GM12878 (cell line): ENCODE results near the gene TRIM40. TPM values are rescaled to one million over a fixed set of nuclear protein-coding genes. Genes with fewer than 3 reads are reported as not detected.

Experiments used
- ATAC-seq: fragments of 200-7000 bp; cut with Tn5 transposase; 3 replicates; pipeline ENCODE4 v1.9.1; 2020; ENCODE audit warnings: mild to moderate bottlenecking, moderate library complexity
- BruUV-seq: library from RNA; stranded (reverse); fragments of 400-500 nt; replicated peaks from 2 replicates; lab custom pipeline; 2021; lab: Mats Ljungman, UMichigan
- CTCF ChIA-PET: fragments of 300-600 bp; sonication (Branson Sonifier 250); formaldehyde crosslinking; extraction: SDS; loops from one replicate; lab custom pipeline; 2021; ENCODE audit warnings: inconsistent platforms; lab: Yijun Ruan, JAX
- POLR2A ChIA-PET: fragments of 350-600 bp; formaldehyde crosslinking; extraction: SDS; loops from one replicate; lab custom pipeline; 2021; ENCODE audit warnings: inconsistent platforms; lab: Charles Lee
- RAD21 ChIA-PET: fragments of 300-600 bp; sonication (Branson Sonifier 250); formaldehyde crosslinking; loops from one replicate; lab custom pipeline; 2023; ENCODE audit warnings: antibody characterized with exemption; ENCODE audit not compliant: unreplicated experiment; lab: Charles Lee
- SMC1A ChIA-PET: fragments of 300-600 bp; sonication (Branson Sonifier 250); formaldehyde crosslinking; loops from one replicate; lab custom pipeline; 2023; ENCODE audit not compliant: unreplicated experiment, uncharacterized antibody; lab: Charles Lee
- DNase-seq: peaks from one replicate; pipeline ENCODE4 v3.0.0-alpha.2; 2011; ENCODE audit warnings: low read depth, low spot score
- FAIRE-seq: peaks from 3 replicates; lab custom pipeline; 2011; peaks lifted over from hg19 to GRCh38; lab: Jason Lieb, UNC
- H2AFZ ChIP-seq: 2 replicates; pipeline ENCODE4 v1.6.0; 2011; ENCODE audit warnings: low read depth, low read length, control low read depth; ENCODE audit not compliant: control insufficient read depth
- H3K27ac ChIP-seq: 2 replicates; pipeline ENCODE4 v1.5.1; 2011; ENCODE audit warnings: control low read depth; ENCODE audit not compliant: control insufficient read depth, insufficient read depth
- H3K27me3 ChIP-seq, 2 experiments: replicated peaks in 1 of 2; 2 replicates each; pipeline versions ENCODE4 v1.6.0 to v1.6.1; 2011; ENCODE audit warnings: low read length in 1 of 2; ENCODE audit not compliant: control insufficient read depth in 2 of 2, insufficient read depth in 2 of 2
- H3K36me3 ChIP-seq, 2 experiments: 2 replicates each; pipeline ENCODE4 v1.5.1; 2011; ENCODE audit warnings: low read length in 1 of 2; ENCODE audit not compliant: control insufficient read depth in 2 of 2, insufficient read depth in 2 of 2
- H3K4me1 ChIP-seq: 2 replicates; pipeline ENCODE4 v1.6.1; 2011; ENCODE audit warnings: mild to moderate bottlenecking, low read length, moderate library complexity, mixed read lengths; ENCODE audit not compliant: control insufficient read depth, insufficient read depth
- H3K4me2 ChIP-seq: 2 replicates; pipeline ENCODE4 v1.6.0; 2011; ENCODE audit warnings: control low read depth; ENCODE audit not compliant: control insufficient read depth, insufficient read depth
- H3K4me3 ChIP-seq: fragments of 200-600 bp; sonication (generic); 2 replicates; pipeline ENCODE4 v1.5.1; 2016
- H3K79me2 ChIP-seq: 2 replicates; pipeline ENCODE4 v1.6.0; 2011; ENCODE audit warnings: low read length; ENCODE audit not compliant: control insufficient read depth, insufficient read depth
- H3K9ac ChIP-seq: 2 replicates; pipeline ENCODE4 v1.8.0; 2011; ENCODE audit warnings: low read length, control low read depth, mixed read lengths; ENCODE audit not compliant: control insufficient read depth, insufficient read depth
- H3K9me3 ChIP-seq: replicated peaks from 3 replicates; pipeline ENCODE4 v1.5.1; 2011; ENCODE audit warnings: mild to moderate bottlenecking, low read length; ENCODE audit not compliant: control insufficient read depth, insufficient read depth
- H4K20me1 ChIP-seq: 2 replicates; pipeline ENCODE4 v1.6.0; 2011; ENCODE audit not compliant: control insufficient read depth, insufficient read depth
- BHLHE40 ChIP-seq, 2 experiments: fragments of 450-650 bp in 1 of 2; IDR thresholded peaks; 2 replicates each; pipeline ENCODE4 v1.6.1; 2011 to 2017; ENCODE audit warnings: low read depth in 2 of 2, borderline replicate concordance in 1 of 2, improper control_type of control experiment in 1 of 2, low read length in 1 of 2, mild to moderate bottlenecking in 1 of 2
- E4F1 ChIP-seq: fragments of 450-650 bp; IDR thresholded peaks from 2 replicates; pipeline ENCODE4 v1.6.1; 2018; ENCODE audit warnings: borderline replicate concordance, mild to moderate bottlenecking; ENCODE audit not compliant: partially characterized antibody
- HDGF ChIP-seq: fragments of 450-650 bp; IDR thresholded peaks from 2 replicates; pipeline ENCODE4 v1.6.1; 2016; ENCODE audit warnings: antibody characterized with exemption
- PML ChIP-seq: IDR thresholded peaks from 2 replicates; pipeline ENCODE4 v1.6.1; 2012; ENCODE audit warnings: low read length, inconsistent platforms
- POLR2AphosphoS5 ChIP-seq: IDR thresholded peaks from 2 replicates; pipeline ENCODE4 v1.6.1; 2011; ENCODE audit warnings: mild to moderate bottlenecking, low read length, inconsistent platforms
- ZNF384 ChIP-seq: IDR thresholded peaks from 2 replicates; pipeline ENCODE4 v1.6.1; 2012; ENCODE audit warnings: low read depth, mild to moderate bottlenecking, low read length, improper control_type of control experiment, borderline replicate concordance
- WGBS: methylation state at CpG from one replicate; pipeline ENCODE4 v1.1.6; 2016; ENCODE audit warnings: low lambda C conversion rate; ENCODE audit not compliant: insufficient replicate concordance, insufficient coverage; ENCODE audit errors: missing lambda C conversion rate; 5-methylcytosine and 5-hydroxymethylcytosine counted together
- in situ Hi-C: fragments of 300-500 bp; cut with MboI; formaldehyde crosslinking; loops from 9 replicates; pipeline ENCODE4 v1.14.3; 2018; ENCODE audit warnings: mixed read lengths
- intact Hi-C: fragments of 100-400 bp; cut with micrococcal nuclease; formaldehyde crosslinking; loops from one replicate; pipeline ENCODE4 v1.14.2; 2022; ENCODE audit not compliant: unreplicated experiment
- polyA plus RNA-seq, 11 experiments: library from polyadenylated mRNA; depleted of rRNA in 4 of 11; unstranded in 6 of 11; stranded (reverse) in 5 of 11; fragments of >200 nt; fragmentation: Nextera tagmentation in 4 of 11; fragmentation: Illumina TruSeq in 1 of 11; extraction: Ambion mirVana in 4 of 11; extraction: Trizol in 1 of 11; gene quantifications; 1 replicate in 1 of 11; 2 replicates in 10 of 11; pipeline versions ENCODE4 v1.2.1 to v1.2.3, GENCODE V29; 2011 to 2016; ENCODE audit warnings: inconsistent platforms in 2 of 11, missing spikeins in 2 of 11, low read depth in 1 of 11
- total RNA-seq, 4 experiments: library from RNA; depleted of rRNA in 3 of 4; stranded (reverse); fragments of >200 nt in 3 of 4; fragmentation: Illumina TruSeq in 1 of 4; extraction: Trizol in 1 of 4; gene quantifications; 2 replicates each; pipeline versions ENCODE4 v1.2.1 to v1.2.3, GENCODE V29; 2013 to 2021
- TF ChIP-seq, protein P1 (sequence below): fragments of 450-650 bp; IDR thresholded peaks from 2 replicates; pipeline ENCODE4 v1.6.1; 2016; ENCODE audit warnings: mild to moderate bottlenecking
- TF ChIP-seq, protein P2 (sequence below): IDR thresholded peaks from 2 replicates; pipeline ENCODE4 v1.6.1; 2012; ENCODE audit warnings: improper control_type of control experiment, low read depth, low read length; ENCODE audit not compliant: insufficient replicate concordance

TRIM40 gene
- total and polyA plus RNA-seq, 10 of the 15 experiments (the other 5 are each of a cell fraction or from before 2014, with no cell fraction given): not detected

DNA sequence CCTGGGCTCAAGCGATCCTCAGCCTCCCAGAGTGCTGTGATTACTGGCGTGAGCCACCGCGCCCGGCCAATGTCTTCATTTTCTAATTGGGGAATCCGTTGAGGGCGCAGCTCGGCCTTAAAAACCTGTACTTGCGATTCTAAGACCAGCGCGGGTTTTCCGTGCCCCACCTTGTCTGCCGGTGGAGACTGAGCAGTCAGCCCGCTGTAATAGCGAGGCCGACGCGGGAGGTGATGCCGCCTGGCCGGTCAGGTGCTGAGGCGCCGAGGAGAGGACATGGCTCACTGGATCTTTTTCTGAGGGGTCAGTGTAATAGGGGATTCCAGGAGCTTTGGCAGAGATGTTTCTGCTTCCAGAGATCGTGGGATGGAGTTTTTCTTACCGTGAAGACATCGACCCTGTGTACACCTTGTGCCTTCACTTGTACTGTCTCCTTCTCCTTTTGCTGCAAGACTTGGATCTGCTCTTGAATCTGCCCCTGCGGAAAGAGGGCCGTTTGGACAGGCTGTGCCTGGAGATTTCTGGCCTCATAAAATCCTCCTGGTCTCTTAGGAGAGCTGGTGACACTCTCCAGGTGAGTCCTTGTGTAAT, 24.6 kb upstream of the TRIM40 start:
- intact Hi-C loops (no loop called here), in situ Hi-C loops (no loop called here)
- no TSS peak for BruUV-seq
- Histone ChIP-seq H3K9ac (no peak overlapping the region), H4K20me1 (no peaks in the 10 kb centered on the region), H3K4me2 (no peak overlapping the region), H3K4me3 (no peak overlapping the region), H2AFZ (no peak overlapping the region), H3K36me3 (no peaks in the 10 kb centered on the region), H3K9me3 (no peaks in the 10 kb centered on the region), H3K27me3 (no peaks in the 10 kb centered on the region; a peak in 1 of 4 replicates), H3K27ac (no peak overlapping the region), H3K79me2 (no peaks in the 10 kb centered on the region), H3K4me1 (peaks cover 22% of the 10 kb centered on the region)
- POLR2A ChIA-PET: interaction anchor here (1.2 to 6.3 kb wide), 3 partner anchors 8 to 45 kb away, joined by 6 to 43 read pairs (median 8); partner anchors contain the start of gene PPP1R11
- DNase-seq: no peak
- TF ChIP-seq POLR2AphosphoS5: no peak
- TF ChIP-seq, protein P1, sequence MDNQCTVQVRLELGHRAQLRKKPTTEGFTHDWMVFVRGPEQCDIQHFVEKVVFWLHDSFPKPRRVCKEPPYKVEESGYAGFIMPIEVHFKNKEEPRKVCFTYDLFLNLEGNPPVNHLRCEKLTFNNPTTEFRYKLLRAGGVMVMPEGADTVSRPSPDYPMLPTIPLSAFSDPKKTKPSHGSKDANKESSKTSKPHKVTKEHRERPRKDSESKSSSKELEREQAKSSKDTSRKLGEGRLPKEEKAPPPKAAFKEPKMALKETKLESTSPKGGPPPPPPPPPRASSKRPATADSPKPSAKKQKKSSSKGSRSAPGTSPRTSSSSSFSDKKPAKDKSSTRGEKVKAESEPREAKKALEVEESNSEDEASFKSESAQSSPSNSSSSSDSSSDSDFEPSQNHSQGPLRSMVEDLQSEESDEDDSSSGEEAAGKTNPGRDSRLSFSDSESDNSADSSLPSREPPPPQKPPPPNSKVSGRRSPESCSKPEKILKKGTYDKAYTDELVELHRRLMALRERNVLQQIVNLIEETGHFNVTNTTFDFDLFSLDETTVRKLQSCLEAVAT: peak; percentile 57; the same call in 1 of the 2 replicates
- no peak for TF ChIP-seq ZNF384
- no peak for TF ChIP-seq PML
- TF ChIP-seq, protein P2, sequence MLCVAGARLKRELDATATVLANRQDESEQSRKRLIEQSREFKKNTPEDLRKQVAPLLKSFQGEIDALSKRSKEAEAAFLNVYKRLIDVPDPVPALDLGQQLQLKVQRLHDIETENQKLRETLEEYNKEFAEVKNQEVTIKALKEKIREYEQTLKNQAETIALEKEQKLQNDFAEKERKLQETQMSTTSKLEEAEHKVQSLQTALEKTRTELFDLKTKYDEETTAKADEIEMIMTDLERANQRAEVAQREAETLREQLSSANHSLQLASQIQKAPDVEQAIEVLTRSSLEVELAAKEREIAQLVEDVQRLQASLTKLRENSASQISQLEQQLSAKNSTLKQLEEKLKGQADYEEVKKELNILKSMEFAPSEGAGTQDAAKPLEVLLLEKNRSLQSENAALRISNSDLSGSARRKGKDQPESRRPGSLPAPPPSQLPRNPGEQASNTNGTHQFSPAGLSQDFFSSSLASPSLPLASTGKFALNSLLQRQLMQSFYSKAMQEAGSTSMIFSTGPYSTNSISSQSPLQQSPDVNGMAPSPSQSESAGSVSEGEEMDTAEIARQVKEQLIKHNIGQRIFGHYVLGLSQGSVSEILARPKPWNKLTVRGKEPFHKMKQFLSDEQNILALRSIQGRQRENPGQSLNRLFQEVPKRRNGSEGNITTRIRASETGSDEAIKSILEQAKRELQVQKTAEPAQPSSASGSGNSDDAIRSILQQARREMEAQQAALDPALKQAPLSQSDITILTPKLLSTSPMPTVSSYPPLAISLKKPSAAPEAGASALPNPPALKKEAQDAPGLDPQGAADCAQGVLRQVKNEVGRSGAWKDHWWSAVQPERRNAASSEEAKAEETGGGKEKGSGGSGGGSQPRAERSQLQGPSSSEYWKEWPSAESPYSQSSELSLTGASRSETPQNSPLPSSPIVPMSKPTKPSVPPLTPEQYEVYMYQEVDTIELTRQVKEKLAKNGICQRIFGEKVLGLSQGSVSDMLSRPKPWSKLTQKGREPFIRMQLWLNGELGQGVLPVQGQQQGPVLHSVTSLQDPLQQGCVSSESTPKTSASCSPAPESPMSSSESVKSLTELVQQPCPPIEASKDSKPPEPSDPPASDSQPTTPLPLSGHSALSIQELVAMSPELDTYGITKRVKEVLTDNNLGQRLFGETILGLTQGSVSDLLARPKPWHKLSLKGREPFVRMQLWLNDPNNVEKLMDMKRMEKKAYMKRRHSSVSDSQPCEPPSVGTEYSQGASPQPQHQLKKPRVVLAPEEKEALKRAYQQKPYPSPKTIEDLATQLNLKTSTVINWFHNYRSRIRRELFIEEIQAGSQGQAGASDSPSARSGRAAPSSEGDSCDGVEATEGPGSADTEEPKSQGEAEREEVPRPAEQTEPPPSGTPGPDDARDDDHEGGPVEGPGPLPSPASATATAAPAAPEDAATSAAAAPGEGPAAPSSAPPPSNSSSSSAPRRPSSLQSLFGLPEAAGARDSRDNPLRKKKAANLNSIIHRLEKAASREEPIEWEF: no peak
- 0 out of 2 replicates have a peak, but pooled peaks have one; percentile 18 for TF ChIP-seq HDGF
- no peak for TF ChIP-seq E4F1
- TF ChIP-seq BHLHE40 (IDR thresholded peaks at IDR 0.05; ENCODE audit: borderline replicate concordance in 1 of 2, low read depth in 2 of 2, low read length in 1 of 2): peak in 1 of 2 experiments; percentile 16; a peak in 1 of 4 replicates
- RAD21 ChIA-PET: interaction anchor here (0.7 to 3.7 kb wide), 9 partner anchors 8 to 844 kb away, joined by 3 to 43 read pairs (median 4); no protein-coding TSS in a partner anchor
- no peak for FAIRE-seq
- CTCF ChIA-PET: interaction anchor here (1.1 to 7.0 kb wide), 4 partner anchors 8 to 51 kb away, joined by 3 to 96 read pairs (median 69); partner anchors contain the start of gene POLR1H
- SMC1A ChIA-PET: interaction anchor here (0.8 to 16.6 kb wide), 5 partner anchors 7 to 56 kb away, joined by 3 to 647 read pairs (median 4); partner anchors contain the start of gene TRIM40
- 78% methylated on average over 27 of the region's 27 CpGs for WGBS
- peak; percentile 3; the same call in 1 of the 3 replicates for ATAC-seq
